H1 (cell line): Measurements from ENCODE around the gene CCBE1. TPM values are rescaled to one million over a fixed set of nuclear protein-coding genes. Genes with fewer than 3 reads are reported as not detected.

Experiments used
- CEBPB ChIP-seq: IDR thresholded peaks from 2 replicates; pipeline ENCODE4 v1.6.1; 2012; ENCODE audit warnings: low read depth, low read length
- FOSL1 ChIP-seq: IDR thresholded peaks from 2 replicates; pipeline ENCODE4 v1.6.1; 2011; ENCODE audit warnings: mild to moderate bottlenecking, low read depth, low read length, moderate library complexity; ENCODE audit not compliant: insufficient read depth
- GABPA ChIP-seq: IDR thresholded peaks from 2 replicates; pipeline ENCODE4 v1.6.1; 2011; ENCODE audit warnings: mild to moderate bottlenecking, low read length, moderate library complexity, borderline replicate concordance; ENCODE audit not compliant: insufficient read depth
- KDM1A ChIP-seq: fragments of 200-600, 300-600 bp; sonication (generic); IDR thresholded peaks from 2 replicates; pipeline ENCODE4 v1.7.1; 2016; ENCODE audit warnings: mild to moderate bottlenecking, low read length, borderline replicate concordance
- KDM4A ChIP-seq: IDR thresholded peaks from one replicate; pipeline ENCODE4 v1.7.1; 2012; ENCODE audit warnings: low read depth, mild to moderate bottlenecking, moderate library complexity, low read length, inconsistent platforms; ENCODE audit not compliant: severe bottlenecking
- NRF1 ChIP-seq: IDR thresholded peaks from 2 replicates; pipeline ENCODE4 v1.6.1; 2011; ENCODE audit warnings: mild to moderate bottlenecking, low read depth, low read length, improper control_type of control experiment
- TEAD4 ChIP-seq: IDR thresholded peaks from 2 replicates; pipeline ENCODE4 v1.6.1; 2012; ENCODE audit warnings: low read depth, low read length, inconsistent platforms, mixed read lengths
- polyA plus RNA-seq, 7 experiments: library from polyadenylated mRNA; depleted of rRNA in 3 of 7; stranded (reverse) in 5 of 7; unstranded in 2 of 7; fragments of >200 nt in 5 of 7; fragments of 200-250 nt in 2 of 7; gene quantifications; 1 replicate in 5 of 7; 2 replicates in 1 of 7; 4 replicates in 1 of 7; pipeline versions ENCODE4 v1.2.1 to v1.2.3, GENCODE V29; 2011 to 2013; ENCODE audit warnings: missing spikeins in 2 of 7, mixed read lengths in 2 of 7
- total RNA-seq: library from RNA; stranded (reverse); fragmentation: NEBNext Ultra II Directional; extraction: Animal tissue kit (Norgen Biotek cat#: 25700); gene quantifications from 2 replicates; pipeline ENCODE4 v1.2.1, GENCODE V29; 2021
- TF ChIP-seq, protein P1 (sequence below): fragments of 300-600 bp; sonication (generic); IDR thresholded peaks from 2 replicates; pipeline ENCODE4 v1.7.1; 2012; ENCODE audit warnings: low read length, moderate library complexity, mild to moderate bottlenecking, inconsistent platforms; ENCODE audit not compliant: insufficient replicate concordance

The CCBE1 gene
- total and polyA plus RNA-seq, 2 of the 8 experiments (the other 6 are each of a cell fraction or from before 2014, with no cell fraction given) = 2.1 to 2.6 TPM

DNA sequence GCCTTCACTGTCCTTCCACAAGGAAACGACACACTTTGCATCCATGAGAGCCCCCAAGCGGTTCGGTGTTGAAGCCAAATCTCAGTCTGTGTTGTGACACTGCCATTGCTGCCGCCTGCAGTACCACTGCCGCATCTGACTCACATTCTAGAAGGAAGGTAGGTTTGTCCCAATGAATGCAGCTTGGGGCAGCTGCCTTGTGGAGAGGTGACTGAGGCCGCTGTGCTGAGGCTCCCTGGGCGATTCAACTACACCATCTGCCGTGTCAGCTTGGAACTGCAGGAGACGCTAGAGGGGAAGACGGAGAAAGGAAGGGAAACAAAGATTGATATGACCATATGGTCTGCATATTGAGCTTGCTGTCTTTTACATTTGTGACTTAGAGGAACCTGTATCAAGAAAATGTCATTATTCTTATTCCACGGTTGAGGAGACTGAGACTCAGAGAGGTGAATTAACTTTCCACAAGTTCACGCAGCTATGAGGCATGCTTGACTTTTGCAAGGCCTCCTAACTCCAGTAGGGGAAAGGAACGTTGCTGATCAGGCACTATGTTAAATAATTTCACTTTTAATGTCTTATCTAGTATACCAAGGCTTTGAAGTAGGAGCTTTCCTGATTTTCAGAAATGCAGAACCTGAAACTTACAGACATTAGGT, 294.7 kb downstream of the CCBE1 start (continued):
- TF ChIP-seq, protein P1, sequence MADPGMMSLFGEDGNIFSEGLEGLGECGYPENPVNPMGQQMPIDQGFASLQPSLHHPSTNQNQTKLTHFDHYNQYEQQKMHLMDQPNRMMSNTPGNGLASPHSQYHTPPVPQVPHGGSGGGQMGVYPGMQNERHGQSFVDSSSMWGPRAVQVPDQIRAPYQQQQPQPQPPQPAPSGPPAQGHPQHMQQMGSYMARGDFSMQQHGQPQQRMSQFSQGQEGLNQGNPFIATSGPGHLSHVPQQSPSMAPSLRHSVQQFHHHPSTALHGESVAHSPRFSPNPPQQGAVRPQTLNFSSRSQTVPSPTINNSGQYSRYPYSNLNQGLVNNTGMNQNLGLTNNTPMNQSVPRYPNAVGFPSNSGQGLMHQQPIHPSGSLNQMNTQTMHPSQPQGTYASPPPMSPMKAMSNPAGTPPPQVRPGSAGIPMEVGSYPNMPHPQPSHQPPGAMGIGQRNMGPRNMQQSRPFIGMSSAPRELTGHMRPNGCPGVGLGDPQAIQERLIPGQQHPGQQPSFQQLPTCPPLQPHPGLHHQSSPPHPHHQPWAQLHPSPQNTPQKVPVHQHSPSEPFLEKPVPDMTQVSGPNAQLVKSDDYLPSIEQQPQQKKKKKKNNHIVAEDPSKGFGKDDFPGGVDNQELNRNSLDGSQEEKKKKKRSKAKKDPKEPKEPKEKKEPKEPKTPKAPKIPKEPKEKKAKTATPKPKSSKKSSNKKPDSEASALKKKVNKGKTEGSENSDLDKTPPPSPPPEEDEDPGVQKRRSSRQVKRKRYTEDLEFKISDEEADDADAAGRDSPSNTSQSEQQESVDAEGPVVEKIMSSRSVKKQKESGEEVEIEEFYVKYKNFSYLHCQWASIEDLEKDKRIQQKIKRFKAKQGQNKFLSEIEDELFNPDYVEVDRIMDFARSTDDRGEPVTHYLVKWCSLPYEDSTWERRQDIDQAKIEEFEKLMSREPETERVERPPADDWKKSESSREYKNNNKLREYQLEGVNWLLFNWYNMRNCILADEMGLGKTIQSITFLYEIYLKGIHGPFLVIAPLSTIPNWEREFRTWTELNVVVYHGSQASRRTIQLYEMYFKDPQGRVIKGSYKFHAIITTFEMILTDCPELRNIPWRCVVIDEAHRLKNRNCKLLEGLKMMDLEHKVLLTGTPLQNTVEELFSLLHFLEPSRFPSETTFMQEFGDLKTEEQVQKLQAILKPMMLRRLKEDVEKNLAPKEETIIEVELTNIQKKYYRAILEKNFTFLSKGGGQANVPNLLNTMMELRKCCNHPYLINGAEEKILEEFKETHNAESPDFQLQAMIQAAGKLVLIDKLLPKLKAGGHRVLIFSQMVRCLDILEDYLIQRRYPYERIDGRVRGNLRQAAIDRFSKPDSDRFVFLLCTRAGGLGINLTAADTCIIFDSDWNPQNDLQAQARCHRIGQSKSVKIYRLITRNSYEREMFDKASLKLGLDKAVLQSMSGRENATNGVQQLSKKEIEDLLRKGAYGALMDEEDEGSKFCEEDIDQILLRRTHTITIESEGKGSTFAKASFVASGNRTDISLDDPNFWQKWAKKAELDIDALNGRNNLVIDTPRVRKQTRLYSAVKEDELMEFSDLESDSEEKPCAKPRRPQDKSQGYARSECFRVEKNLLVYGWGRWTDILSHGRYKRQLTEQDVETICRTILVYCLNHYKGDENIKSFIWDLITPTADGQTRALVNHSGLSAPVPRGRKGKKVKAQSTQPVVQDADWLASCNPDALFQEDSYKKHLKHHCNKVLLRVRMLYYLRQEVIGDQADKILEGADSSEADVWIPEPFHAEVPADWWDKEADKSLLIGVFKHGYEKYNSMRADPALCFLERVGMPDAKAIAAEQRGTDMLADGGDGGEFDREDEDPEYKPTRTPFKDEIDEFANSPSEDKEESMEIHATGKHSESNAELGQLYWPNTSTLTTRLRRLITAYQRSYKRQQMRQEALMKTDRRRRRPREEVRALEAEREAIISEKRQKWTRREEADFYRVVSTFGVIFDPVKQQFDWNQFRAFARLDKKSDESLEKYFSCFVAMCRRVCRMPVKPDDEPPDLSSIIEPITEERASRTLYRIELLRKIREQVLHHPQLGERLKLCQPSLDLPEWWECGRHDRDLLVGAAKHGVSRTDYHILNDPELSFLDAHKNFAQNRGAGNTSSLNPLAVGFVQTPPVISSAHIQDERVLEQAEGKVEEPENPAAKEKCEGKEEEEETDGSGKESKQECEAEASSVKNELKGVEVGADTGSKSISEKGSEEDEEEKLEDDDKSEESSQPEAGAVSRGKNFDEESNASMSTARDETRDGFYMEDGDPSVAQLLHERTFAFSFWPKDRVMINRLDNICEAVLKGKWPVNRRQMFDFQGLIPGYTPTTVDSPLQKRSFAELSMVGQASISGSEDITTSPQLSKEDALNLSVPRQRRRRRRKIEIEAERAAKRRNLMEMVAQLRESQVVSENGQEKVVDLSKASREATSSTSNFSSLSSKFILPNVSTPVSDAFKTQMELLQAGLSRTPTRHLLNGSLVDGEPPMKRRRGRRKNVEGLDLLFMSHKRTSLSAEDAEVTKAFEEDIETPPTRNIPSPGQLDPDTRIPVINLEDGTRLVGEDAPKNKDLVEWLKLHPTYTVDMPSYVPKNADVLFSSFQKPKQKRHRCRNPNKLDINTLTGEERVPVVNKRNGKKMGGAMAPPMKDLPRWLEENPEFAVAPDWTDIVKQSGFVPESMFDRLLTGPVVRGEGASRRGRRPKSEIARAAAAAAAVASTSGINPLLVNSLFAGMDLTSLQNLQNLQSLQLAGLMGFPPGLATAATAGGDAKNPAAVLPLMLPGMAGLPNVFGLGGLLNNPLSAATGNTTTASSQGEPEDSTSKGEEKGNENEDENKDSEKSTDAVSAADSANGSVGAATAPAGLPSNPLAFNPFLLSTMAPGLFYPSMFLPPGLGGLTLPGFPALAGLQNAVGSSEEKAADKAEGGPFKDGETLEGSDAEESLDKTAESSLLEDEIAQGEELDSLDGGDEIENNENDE = no peak
- TF ChIP-seq FOSL1 (no peak), KDM1A (no peak), KDM4A (no peak), TEAD4 (peak; percentile 78), CEBPB (0 out of 2 replicates have a peak, but pooled peaks have one; percentile 19), GABPA (no peak), NRF1 (no peak)
